Thoracic aorta (tissue), 2 donors: Measurements from ENCODE around the gene NFKBIE. TPM values are rescaled to one million over a fixed set of nuclear protein-coding genes. Genes with fewer than 3 reads are reported as not detected.
A peak's percentile ranks its signal among the peaks of the same experiment; 100 is the strongest.
"Not testable (repeated sequence)": the region's sequence is repeated elsewhere in the genome, so short reads cannot be mapped to it uniquely, and the experiment has no call there.

Experiments used
- ATAC-seq: fragments of 150-250 bp; one replicate; pipeline ENCODE4 v1.8.0; 2017; ENCODE audit warnings: low read depth; ENCODE audit not compliant: insufficient number of reproducible peaks, low FRiP score
- DNase-seq: peaks from one replicate; pipeline ENCODE4 v3.0.0-alpha.2; 2020; ENCODE audit warnings: low spot score
- H3K27ac ChIP-seq, 2 donors: fragments of 200-600 bp; sonication (generic); 1 replicate in 1 of 2; 2 replicates in 1 of 2; pipeline ENCODE4 v1.5.1; 2016; ENCODE audit warnings: mild to moderate bottlenecking in 2 of 2, moderate library complexity in 2 of 2
- H3K27me3 ChIP-seq: fragments of 200-600 bp; sonication (generic); replicated peaks from 2 replicates; pipeline ENCODE4 v1.6.0; 2016; ENCODE audit warnings: mild to moderate bottlenecking; ENCODE audit not compliant: insufficient read depth
- H3K36me3 ChIP-seq: fragments of 200-600 bp; sonication (generic); one replicate; pipeline ENCODE4 v1.5.1; 2016
- H3K4me1 ChIP-seq, 2 donors: fragments of 200-600 bp; sonication (generic); 1 replicate in 1 of 2; 2 replicates in 1 of 2; pipeline versions ENCODE4 v1.5.1 to v1.6.0; 2016; ENCODE audit warnings: low read depth in 2 of 2, mild to moderate bottlenecking in 1 of 2; ENCODE audit not compliant: control insufficient read depth in 1 of 2
- H3K4me3 ChIP-seq: fragments of 200-600 bp; sonication (generic); 2 replicates; pipeline ENCODE4 v1.5.1; 2016; ENCODE audit warnings: mild to moderate bottlenecking
- H3K9me3 ChIP-seq: fragments of 200-600 bp; sonication (generic); 2 replicates; pipeline ENCODE4 v1.5.1; 2016
- total RNA-seq, 2 donors: library from RNA; depleted of rRNA; stranded (reverse); fragments of >200 nt; gene quantifications; one replicate each; pipeline versions ENCODE4 v1.1.0 to v1.2.3, GENCODE V29; 2016
- TF ChIP-seq, protein P1 (sequence below): fragments of 200-600 bp; sonication (generic); IDR thresholded peaks from one replicate; pipeline ENCODE4 v1.5.1; 2019; ENCODE audit warnings: antibody characterized with exemption

The NFKBIE gene
- total RNA-seq, 2 donors from 2014 or later, result 5.5 to 10.6 TPM

GRCh38 chr6:44232676-44233566 is 32.4 kb downstream of the NFKBIE start:
- Histone ChIP-seq H3K9me3 (no peaks in the 10 kb centered on the region), H3K27ac (peak overlapping the region; percentile 84 to 96), H3K4me3 (no peak overlapping the region), H3K27me3 (no peaks in the 10 kb centered on the region), H3K4me1 (peaks cover 25 to 63% of the 10 kb centered on the region in 2 donors), H3K36me3 (peaks cover 43% of the 10 kb centered on the region)
- no peak for DNase-seq
- TF ChIP-seq, protein P1, sequence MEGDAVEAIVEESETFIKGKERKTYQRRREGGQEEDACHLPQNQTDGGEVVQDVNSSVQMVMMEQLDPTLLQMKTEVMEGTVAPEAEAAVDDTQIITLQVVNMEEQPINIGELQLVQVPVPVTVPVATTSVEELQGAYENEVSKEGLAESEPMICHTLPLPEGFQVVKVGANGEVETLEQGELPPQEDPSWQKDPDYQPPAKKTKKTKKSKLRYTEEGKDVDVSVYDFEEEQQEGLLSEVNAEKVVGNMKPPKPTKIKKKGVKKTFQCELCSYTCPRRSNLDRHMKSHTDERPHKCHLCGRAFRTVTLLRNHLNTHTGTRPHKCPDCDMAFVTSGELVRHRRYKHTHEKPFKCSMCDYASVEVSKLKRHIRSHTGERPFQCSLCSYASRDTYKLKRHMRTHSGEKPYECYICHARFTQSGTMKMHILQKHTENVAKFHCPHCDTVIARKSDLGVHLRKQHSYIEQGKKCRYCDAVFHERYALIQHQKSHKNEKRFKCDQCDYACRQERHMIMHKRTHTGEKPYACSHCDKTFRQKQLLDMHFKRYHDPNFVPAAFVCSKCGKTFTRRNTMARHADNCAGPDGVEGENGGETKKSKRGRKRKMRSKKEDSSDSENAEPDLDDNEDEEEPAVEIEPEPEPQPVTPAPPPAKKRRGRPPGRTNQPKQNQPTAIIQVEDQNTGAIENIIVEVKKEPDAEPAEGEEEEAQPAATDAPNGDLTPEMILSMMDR, result no peak
- ATAC-seq, result no peak

DNA sequence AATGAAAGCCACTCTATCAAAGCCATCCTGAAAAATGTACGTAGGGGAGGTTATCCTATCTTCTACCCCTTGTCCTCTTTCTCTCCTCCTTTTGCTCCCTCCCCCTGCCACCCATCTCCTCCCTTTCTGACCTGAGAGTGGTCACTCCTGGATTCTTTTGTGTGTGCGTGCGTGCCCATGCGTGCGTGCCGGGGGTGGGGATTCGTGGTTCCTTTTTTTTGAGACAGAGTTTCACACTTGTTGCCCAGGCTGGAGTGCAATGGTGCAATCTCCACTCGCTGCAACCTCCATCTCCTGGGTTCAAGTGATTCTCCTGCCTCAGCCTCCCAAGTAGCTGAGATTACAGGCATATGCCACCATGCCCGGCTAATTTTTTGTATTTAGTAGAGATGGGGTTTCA is 33.9 kb downstream of the NFKBIE start:
- H3K27me3 ChIP-seq, H3K4me3 ChIP-seq, DNase-seq, ATAC-seq, H3K27ac ChIP-seq, H3K9me3 ChIP-seq: not testable (repeated sequence)
- Histone ChIP-seq H3K4me1 (peaks cover 33 to 69% of the 10 kb centered on the region in 2 donors), H3K36me3 (peaks cover 43% of the 10 kb centered on the region)

DNA sequence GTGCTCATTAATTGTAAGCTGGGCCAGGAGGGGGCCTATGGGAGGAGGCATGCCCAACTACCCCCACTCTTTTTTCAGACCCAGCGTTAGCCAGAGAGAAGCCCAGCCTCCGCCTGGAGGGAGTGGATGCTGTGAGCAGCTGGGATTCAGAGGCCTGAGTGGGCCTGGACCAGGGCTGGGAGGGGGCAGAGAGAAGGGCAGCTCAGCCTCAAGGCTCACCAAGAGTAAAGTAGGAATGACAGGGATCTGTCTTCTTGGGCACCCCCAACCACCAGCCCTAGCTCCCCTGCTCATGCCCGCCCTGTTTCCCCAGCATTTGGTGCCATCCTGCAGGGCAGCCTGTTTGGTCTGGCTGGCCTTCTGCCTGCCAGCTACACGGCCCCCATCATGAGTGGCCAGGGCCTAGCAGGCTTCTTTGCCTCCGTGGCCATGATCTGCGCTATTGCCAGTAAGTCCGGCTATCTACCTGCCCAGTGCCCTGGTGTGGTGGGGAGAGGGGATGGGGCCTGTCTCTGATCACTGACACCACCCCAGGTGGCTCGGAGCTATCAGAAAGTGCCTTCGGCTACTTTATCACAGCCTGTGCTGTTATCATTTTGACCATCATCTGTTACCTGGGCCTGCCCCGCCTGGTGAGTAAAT is 35.2 kb downstream of the NFKBIE start:
- no peaks in the 10 kb centered on the region for H3K27me3 ChIP-seq
- peaks cover 42 to 69% of the 10 kb centered on the region in 2 donors for H3K4me1 ChIP-seq
- TF ChIP-seq, protein P1, result no peak
- no peak for DNase-seq
- H3K4me3 ChIP-seq, result no peak overlapping the region
- no peak for ATAC-seq
- H3K36me3 ChIP-seq, result peaks cover 43% of the 10 kb centered on the region
- H3K27ac ChIP-seq, result peak overlapping the region in 1 of 2 donors; percentile 11
- H3K9me3 ChIP-seq, result no peaks in the 10 kb centered on the region

DNA sequence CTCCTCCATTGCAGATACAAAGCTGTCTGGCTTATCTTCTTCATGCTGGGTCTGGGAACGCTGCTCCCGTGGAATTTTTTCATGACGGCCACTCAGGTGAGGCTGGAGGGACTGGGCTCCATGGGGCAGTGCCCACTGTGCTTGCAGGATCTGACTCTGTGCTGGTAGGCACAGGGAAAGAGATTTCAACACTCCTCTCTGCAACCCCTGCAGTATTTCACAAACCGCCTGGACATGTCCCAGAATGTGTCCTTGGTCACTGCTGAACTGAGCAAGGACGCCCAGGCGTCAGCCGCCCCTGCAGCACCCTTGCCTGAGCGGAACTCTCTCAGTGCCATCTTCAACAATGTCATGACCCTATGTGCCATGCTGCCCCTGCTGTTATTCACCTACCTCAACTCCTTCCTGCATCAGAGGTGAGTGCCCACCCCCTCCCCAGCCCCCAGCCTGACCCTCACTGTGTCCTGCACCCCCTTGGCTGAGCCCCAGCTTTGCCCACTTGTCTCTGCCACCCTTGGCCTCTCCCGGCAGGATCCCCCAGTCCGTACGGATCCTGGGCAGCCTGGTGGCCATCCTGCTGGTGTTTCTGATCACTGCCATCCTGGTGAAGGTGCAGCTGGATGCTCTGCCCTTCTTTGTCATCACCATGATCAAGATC is 35.8 kb downstream of the NFKBIE start:
- Histone ChIP-seq H3K27ac (no peak overlapping the region), H3K27me3 (no peaks in the 10 kb centered on the region)

GRCh38 chr6:44228836-44229235 is 36.5 kb downstream of the NFKBIE start:
- ATAC-seq, result no peak
- Histone ChIP-seq H3K27ac (no peak overlapping the region), H3K9me3 (no peaks in the 10 kb centered on the region), H3K4me3 (no peak overlapping the region), H3K27me3 (no peaks in the 10 kb centered on the region), H3K4me1 (peaks cover 45 to 68% of the 10 kb centered on the region in 2 donors), H3K36me3 (peaks cover 43% of the 10 kb centered on the region)
- no peak for DNase-seq
- TF ChIP-seq, protein P1, result no peak

More for the DNA sequence above, 35.8 kb downstream of the NFKBIE start:
- TF ChIP-seq, protein P1, result no peak
- H3K4me3 ChIP-seq, result no peak overlapping the region
- ATAC-seq, result no peak
- H3K36me3 ChIP-seq, result peaks cover 43% of the 10 kb centered on the region
- peaks cover 41 to 69% of the 10 kb centered on the region in 2 donors for H3K4me1 ChIP-seq
- no peaks in the 10 kb centered on the region for H3K9me3 ChIP-seq
- DNase-seq, result no peak
